Measurements from ENCODE around the gene GPR153. TPM values are rescaled to one million over a fixed set of nuclear protein-coding genes. Genes with fewer than 3 reads are reported as not detected.

Gene GPR153
- total and polyA plus RNA-seq, 7 donors, result 0.49 to 3.5 (median 2.2) TPM

- DNase-seq (peak in 1 of 2 donors; percentile 53), ATAC-seq (no peak)
- no peak overlapping the region for H3K27ac ChIP-seq
- no peaks in the 10 kb centered on the region for H3K9me3 ChIP-seq
- intact Hi-C loops (cut with DNase I), result loop anchor here in 1 of 2 donors (5.0 kb wide), 1 partner anchor 35 kb away; the partner anchor contains the start of gene HES3
- WGBS, 3 donors, result 77 to 86% (median 78%) methylated on average over 19 of the region's 19 CpGs
- peak overlapping the region; percentile 76 for H3K4me3 ChIP-seq
- TF ChIP-seq CTCF (IDR thresholded peaks at IDR 0.05), result no peak
- peaks cover 19% of the 10 kb centered on the region for H3K4me1 ChIP-seq
- peaks cover 0 to 6% of the 10 kb centered on the region in 2 donors for H3K36me3 ChIP-seq (ENCODE audit: insufficient read depth in 1 of 2, low read depth in 1 of 2)
- no peaks in the 10 kb centered on the region for H3K27me3 ChIP-seq (ENCODE audit: insufficient read depth in 3 of 3, low read length in 2 of 3)
These were observed 53.6 kb downstream of the GPR153 start for GRCh38 chr1:6207075-6207885.

GRCh38 chr1:6206520-6206855, 54.4 kb downstream of the GPR153 start:
- DNase-seq (no peak), ATAC-seq (peak in 1 of 4 donors; percentile 3)
- 12 to 13% (median 12%) methylated on average over 20 to 25 of the region's 25 CpGs for whole genome bisulfite sequencing, 3 donors
- TF ChIP-seq CTCF (IDR thresholded peaks at IDR 0.05), result no peak
- H3K27ac ChIP-seq, result peak overlapping the region; percentile 69
- no peaks in the 10 kb centered on the region for H3K27me3 ChIP-seq (ENCODE audit: insufficient read depth in 3 of 3, low read length in 2 of 3)
- H3K4me3 ChIP-seq, result peak overlapping the region; percentile 76
- H3K4me1 ChIP-seq, result peaks cover 19% of the 10 kb centered on the region
- H3K36me3 ChIP-seq (ENCODE audit: insufficient read depth in 1 of 2, low read depth in 1 of 2), result no peaks in the 10 kb centered on the region
- no peaks in the 10 kb centered on the region for H3K9me3 ChIP-seq
- intact Hi-C loops (cut with DNase I), result loop anchor here in 1 of 2 donors (5.0 kb wide), 1 partner anchor 36 kb away; the partner anchor contains the start of gene HES3

GRCh38 chr1:6205849-6206519, 54.9 kb downstream of the GPR153 start, which contains the start of gene RNF207:
TSS of gene RNF207 (plus strand) at chr1:6206119. CDS start at chr1:6206536, 417 bp downstream.
- no peak for TF ChIP-seq CTCF (IDR thresholded peaks at IDR 0.05)
- ATAC-seq (peak; percentile 70 to 76 (median 70)), DNase-seq (peak; percentile 55 to 76)
- Histone ChIP-seq H3K4me1 (peaks cover 19% of the 10 kb centered on the region), H3K36me3 (ENCODE audit: insufficient read depth in 1 of 2, low read depth in 1 of 2) (no peaks in the 10 kb centered on the region), H3K27ac (peak within 1 kb of the TSS; percentile 69), H3K9me3 (no peaks in the 10 kb centered on the region), H3K4me3 (peak within 1 kb of the TSS; percentile 76), H3K27me3 (ENCODE audit: insufficient read depth in 3 of 3, low read length in 2 of 3) (no peaks in the 10 kb centered on the region)
- WGBS, 3 donors, result 2 to 3% (median 2%) methylated on average over 52 to 66 of the region's 66 CpGs
- intact Hi-C loops (cut with DNase I), result loop anchor here in 1 of 2 donors (5.0 kb wide), 1 partner anchor 36 kb away; the partner anchor contains the start of gene HES3

- ATAC-seq, result no peak
- peaks cover 0 to 5% of the 10 kb centered on the region in 2 donors for H3K36me3 ChIP-seq (ENCODE audit: insufficient read depth in 1 of 2, low read depth in 1 of 2)
- no peaks in the 10 kb centered on the region for H3K27me3 ChIP-seq (ENCODE audit: insufficient read depth in 3 of 3, low read length in 2 of 3)
- H3K4me3 ChIP-seq, result no peak overlapping the region
- 88 to 91% (median 89%) methylated on average over 7 of the region's 7 CpGs for WGBS, 3 donors
- DNase-seq, result no peak
- H3K9me3 ChIP-seq, result no peaks in the 10 kb centered on the region
- TF ChIP-seq CTCF (IDR thresholded peaks at IDR 0.05), result no peak
- intact Hi-C loops (cut with DNase I), result no loop called here
- H3K4me1 ChIP-seq, result peaks cover 22% of the 10 kb centered on the region
- no peak overlapping the region for H3K27ac ChIP-seq
These were observed 58.6 kb downstream of the GPR153 start for GRCh38 chr1:6202256-6202655.

All from psoas muscle (tissue), 8 donors.